OCI-M1 (cell line): ENCODE measurements around the gene RANGAP1.
"Not testable (repeated sequence)": the region's sequence is repeated elsewhere in the genome, so short reads cannot be mapped to it uniquely, and the experiment has no call there.

ENCODE experiments used
- DNase-seq: peaks from one replicate; lab custom pipeline; 2025; lab: John Stamatoyannopoulos, UW

RANGAP1 gene

DNA sequence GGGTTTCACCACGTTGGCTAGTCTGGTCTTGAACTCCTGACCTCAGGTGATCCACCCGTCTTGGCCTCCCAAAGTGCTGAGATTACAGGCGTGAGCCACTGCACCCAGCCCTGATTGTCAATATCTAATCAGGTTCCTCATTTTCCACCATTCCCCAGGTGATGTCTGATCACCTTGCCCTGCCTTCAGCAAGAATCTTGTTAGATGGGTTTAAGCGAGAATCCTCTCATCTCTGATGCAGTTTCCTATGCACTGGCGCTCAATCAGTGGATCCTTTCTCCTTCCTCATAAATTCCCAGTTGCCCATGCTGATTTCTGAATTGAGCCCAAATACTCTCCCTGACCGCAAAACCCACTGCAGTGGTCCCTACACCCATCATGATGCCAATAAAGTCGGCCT is 14.7 kb upstream of the RANGAP1 start:
- DNase-seq, result no peak

- no peak for DNase-seq
Observed at GRCh38 chr22:41296826-41297667, 11.1 kb upstream of the RANGAP1 start.

DNA sequence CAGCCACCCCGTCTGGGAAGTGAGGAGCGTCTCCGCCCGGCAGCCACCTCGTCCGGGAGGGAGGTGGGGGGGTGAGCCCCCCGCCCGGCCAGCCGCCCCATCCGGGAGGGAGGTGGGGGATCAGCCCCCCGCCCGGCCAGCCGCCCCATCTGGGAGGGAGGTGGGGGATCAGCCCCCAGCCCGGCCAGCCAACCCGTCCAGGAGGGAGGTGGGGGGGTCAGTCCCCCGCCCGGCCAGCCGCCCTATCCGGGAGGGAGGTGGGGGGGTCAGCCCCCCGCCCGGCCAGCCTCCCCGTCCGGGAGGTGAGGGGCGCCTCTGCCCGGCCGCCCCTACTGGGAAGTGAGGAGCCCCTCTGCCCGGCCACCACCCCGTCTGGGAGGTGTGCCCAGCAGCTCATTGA is 8.8 kb upstream of the RANGAP1 start:
- not testable (repeated sequence) for DNase-seq

- DNase-seq, result no peak
Observed at GRCh38 chr22:41290262-41291221, 4.6 kb upstream of the RANGAP1 start.

DNA sequence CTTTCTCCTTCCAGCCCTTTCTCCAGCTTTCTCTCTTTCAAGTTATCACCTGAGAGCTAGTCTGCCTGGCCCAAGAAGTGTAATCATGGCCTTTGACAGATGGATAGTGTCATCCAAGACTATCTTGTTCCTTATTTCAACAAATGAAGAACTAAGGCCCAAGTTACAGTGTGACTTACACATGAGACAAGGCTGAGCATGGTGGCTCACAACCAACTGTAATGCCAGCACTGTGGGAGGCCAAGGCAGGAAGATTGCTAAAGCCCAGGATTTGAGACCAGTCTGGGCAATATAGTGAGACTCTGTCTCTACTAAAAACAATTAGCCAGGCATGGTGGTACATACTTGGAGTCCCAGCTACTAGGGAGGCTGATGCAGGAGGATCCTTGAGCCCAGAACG is 3.7 kb upstream of the RANGAP1 start:
- peak; percentile 7 for DNase-seq

DNA sequence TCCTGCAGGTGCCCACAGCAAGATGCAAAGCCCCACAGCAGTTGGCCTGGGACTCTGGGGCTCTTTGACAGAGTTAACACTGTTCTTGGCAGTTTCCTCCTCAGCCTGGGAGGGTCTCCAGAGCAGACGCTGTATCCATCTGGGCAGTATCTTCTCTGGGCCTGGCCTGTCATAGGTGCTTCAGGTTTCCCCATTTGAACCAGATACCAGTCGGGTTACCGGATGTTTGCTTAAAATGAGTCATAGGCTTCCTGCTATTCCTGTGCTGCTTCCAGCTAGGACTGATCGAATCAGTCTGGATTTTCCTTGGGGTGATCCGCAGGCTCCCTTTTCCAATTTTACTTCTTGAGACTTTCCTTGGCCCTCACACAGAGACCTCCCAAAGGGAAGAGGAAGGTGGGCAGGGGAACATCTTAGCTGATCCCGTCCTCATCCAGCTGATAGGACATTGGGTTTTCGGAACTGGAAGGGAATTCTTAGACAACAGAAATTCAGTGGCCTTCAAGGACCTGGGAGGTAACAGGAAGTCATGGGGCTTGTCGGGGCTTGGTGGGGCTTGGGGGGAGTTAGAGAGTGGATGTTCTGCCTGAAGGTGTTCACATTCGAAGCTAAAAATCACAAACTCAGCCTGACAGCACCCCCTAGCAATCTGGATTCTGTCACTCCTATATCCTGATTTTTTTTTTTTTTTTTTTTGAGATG is 2.4 kb upstream of the RANGAP1 start:
- DNase-seq, result no peak

- peak; percentile 91 for DNase-seq
Observed at GRCh38 chr22:41286639-41287091, 678 bp upstream of the RANGAP1 start.

GRCh38 chr22:41285441-41285819 is 557 bp downstream of the RANGAP1 start:
- DNase-seq, result peak; percentile 71

DNA sequence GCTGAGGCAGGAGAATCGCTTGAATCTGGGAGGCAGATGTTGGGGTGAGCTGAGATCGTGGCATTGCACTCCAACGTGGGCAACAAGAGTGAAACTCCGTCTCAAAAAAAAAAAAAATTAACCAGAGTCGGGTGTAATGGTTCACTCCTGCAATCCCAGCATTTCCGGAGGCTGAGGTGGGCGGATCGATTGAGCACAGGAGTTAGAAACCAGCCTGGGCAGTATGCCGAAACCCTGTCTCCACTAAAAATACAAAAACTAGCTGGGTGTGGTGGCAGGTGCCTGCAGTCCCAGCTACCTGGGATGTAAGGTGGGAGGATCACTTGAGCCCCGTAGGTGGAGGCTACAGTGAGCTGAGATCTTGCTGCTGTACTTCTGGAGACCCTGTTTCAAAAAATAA is 1.5 kb downstream of the RANGAP1 start:
- no peak for DNase-seq

GRCh38 chr22:41280854-41281253 is 5.1 kb downstream of the RANGAP1 start:
- no peak for DNase-seq

DNA sequence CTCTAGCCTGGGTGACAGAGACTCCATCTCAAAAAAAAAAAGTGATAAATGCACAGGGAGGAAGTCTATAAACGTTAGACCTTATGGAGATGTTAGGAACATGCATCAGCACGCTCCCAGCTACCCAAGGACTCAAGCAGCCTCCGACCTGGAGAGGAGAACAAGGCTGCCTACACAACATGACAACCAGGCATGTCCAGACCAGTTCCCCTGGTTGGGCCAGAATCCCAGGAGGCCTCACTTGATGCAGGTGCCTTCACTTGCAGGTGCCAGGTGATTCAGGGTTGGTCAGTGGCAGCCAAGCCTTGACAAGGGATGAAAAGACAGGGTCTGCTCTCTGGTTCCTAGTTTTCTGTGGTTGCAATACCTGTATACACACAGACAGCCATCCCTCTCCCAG is 5.9 kb downstream of the RANGAP1 start:
- DNase-seq, result no peak

DNA sequence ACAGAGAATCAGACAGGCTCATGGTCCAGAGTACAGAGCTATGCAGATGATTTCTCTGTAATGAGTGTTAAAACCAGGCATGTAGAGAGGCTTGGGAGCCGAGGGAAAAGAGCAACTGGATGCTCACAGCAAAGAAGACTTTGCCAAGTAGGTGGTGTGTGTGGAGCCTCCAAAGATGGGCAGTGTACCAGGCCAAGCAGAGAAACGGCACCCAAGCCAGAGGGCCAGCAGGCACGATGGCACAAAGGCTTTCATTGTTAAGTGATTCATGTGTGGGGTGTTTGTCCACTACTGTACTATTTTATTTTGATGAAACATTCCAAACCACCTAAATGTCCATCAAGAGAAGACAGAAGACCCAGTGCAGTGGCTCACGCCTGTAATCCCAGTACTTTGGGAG is 11.1 kb downstream of the RANGAP1 start:
- DNase-seq, result no peak

DNA sequence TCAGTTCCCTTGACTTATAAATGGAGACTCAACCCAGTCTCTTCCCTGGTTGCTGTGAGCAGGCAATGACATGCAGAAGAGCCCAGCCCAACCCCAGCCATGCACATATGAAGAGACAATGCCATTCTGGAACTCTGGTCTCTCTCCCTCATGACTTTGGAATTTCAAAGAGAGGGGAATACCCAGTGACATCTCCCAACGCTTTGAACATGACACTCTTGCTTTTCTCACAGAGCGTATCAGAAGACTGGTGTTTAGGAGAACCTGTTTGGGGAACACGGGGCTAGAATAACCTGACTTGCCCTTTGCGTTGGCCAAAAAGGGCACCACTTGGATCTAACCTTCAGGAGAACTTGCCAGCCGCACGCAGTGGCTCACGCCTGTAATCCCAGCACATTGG is 12.9 kb downstream of the RANGAP1 start:
- no peak for DNase-seq

- DNase-seq, result no peak
Observed at GRCh38 chr22:41271787-41272186, 14.2 kb downstream of the RANGAP1 start.

- no peak for DNase-seq
Observed at GRCh38 chr22:41267958-41268357, 18.0 kb downstream of the RANGAP1 start.

- DNase-seq, result no peak
Observed at GRCh38 chr22:41264408-41264941, 21.5 kb downstream of the RANGAP1 start.

DNA sequence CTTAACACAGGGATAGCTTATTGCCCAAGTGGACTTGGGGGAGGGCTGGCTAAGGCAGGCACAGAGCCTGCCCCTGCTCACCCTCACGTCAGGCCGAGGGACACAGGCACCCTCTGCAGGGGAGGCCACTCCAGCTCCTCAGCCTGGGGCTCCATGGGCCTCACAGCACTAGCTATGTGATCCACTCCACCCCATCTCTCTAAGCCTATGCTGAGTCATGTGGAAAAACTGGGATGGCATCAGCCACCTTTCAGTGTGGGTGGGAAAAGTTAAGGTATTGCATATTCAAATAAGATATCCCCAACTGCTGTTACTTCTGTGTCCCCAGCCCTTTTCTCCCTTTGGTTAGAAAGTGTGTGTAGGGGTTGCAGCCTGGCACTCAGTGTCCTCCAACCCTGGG is 22.3 kb downstream of the RANGAP1 start:
- no peak for DNase-seq

DNA sequence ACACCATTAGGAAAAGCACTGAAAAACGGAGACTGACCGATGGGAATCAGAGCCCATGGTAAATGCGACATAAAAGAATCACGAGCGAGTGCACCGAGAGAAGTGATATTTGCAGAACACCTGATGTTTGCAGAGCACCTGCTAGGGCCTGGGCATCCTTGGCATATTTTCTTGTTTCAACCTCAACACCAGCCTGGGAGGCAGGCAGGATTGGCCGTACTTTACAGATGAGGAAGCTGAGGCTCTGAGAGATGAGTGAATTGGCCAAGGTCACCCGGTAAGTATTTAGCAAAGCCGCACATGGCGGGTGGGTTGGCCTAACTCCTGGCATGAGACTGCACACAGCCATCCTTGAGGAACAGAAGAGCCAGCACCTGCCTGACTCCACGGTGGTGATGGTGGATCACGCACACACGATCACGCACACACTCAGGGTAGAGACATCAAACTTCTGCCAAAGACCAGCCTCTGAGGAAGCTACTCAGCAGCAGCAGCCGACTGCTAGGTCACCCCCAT is 23.7 kb downstream of the RANGAP1 start:
- no peak for DNase-seq

GRCh38 chr22:41261541-41262249 is 24.3 kb downstream of the RANGAP1 start:
- DNase-seq, result no peak

GRCh38 chr22:41260871-41261270 is 25.1 kb downstream of the RANGAP1 start:
- no peak for DNase-seq

GRCh38 chr22:41259756-41260155 is 26.2 kb downstream of the RANGAP1 start:
- not testable (repeated sequence) for DNase-seq
